ENCODE results near the gene CPOX.

CPOX gene

GRCh38 chr3:98612587-98612986 is 19.2 kb upstream of the CPOX start:
- no peak overlapping the region for H3K27ac ChIP-seq (ENCODE audit: low read length)
- H3K27me3 ChIP-seq (ENCODE audit: low read depth, low read length) = no peaks in the 10 kb centered on the region
- H3K4me3 ChIP-seq (ENCODE audit: low read depth in 1 of 2, low read length in 2 of 2) = no peak overlapping the region

GRCh38 chr3:98608029-98608428 is 14.6 kb upstream of the CPOX start:
- H3K27me3 ChIP-seq (ENCODE audit: low read depth, low read length) = no peaks in the 10 kb centered on the region
- no peaks in the 10 kb centered on the region for H3K4me1 ChIP-seq (ENCODE audit: control insufficient read depth in 1 of 2, insufficient read depth in 2 of 2, low read length in 2 of 2)
- H3K27ac ChIP-seq (ENCODE audit: low read length) = no peak overlapping the region
- no peaks in the 10 kb centered on the region for H3K36me3 ChIP-seq (ENCODE audit: control insufficient read depth in 1 of 2, insufficient read depth in 2 of 2, low read length in 2 of 2)
- no peaks in the 10 kb centered on the region for H3K9me3 ChIP-seq (ENCODE audit: control insufficient read depth in 1 of 2, low read length in 2 of 2)
- no peak overlapping the region for H3K4me3 ChIP-seq (ENCODE audit: low read depth in 1 of 2, low read length in 2 of 2)

More at GRCh38 chr3:98612587-98612986, 19.2 kb upstream of the CPOX start:
- Histone ChIP-seq H3K4me1 (ENCODE audit: control insufficient read depth in 1 of 2, insufficient read depth in 2 of 2, low read length in 2 of 2) (no peaks in the 10 kb centered on the region), H3K36me3 (ENCODE audit: control insufficient read depth in 1 of 2, insufficient read depth in 2 of 2, low read length in 2 of 2) (no peaks in the 10 kb centered on the region), H3K9me3 (ENCODE audit: control insufficient read depth in 1 of 2, low read length in 2 of 2) (no peaks in the 10 kb centered on the region)

- Histone ChIP-seq H3K27me3 (ENCODE audit: low read depth, low read length) (no peaks in the 10 kb centered on the region), H3K27ac (ENCODE audit: low read length) (no peak overlapping the region), H3K4me3 (ENCODE audit: low read depth in 1 of 2, low read length in 2 of 2) (no peak overlapping the region), H3K9me3 (ENCODE audit: control insufficient read depth in 1 of 2, low read length in 2 of 2) (no peaks in the 10 kb centered on the region), H3K36me3 (ENCODE audit: control insufficient read depth in 1 of 2, insufficient read depth in 2 of 2, low read length in 2 of 2) (no peaks in the 10 kb centered on the region), H3K4me1 (ENCODE audit: control insufficient read depth in 1 of 2, insufficient read depth in 2 of 2, low read length in 2 of 2) (no peaks in the 10 kb centered on the region)
Observed at GRCh38 chr3:98603580-98603979, 10.2 kb upstream of the CPOX start.

GRCh38 chr3:98602078-98602678 is 8.8 kb upstream of the CPOX start:
- H3K27ac ChIP-seq (ENCODE audit: low read length) = no peak overlapping the region
- no peaks in the 10 kb centered on the region for H3K9me3 ChIP-seq (ENCODE audit: control insufficient read depth in 1 of 2, low read length in 2 of 2)
- H3K4me3 ChIP-seq (ENCODE audit: low read depth in 1 of 2, low read length in 2 of 2) = no peak overlapping the region
- no peaks in the 10 kb centered on the region for H3K4me1 ChIP-seq (ENCODE audit: control insufficient read depth in 1 of 2, insufficient read depth in 2 of 2, low read length in 2 of 2)
- no peaks in the 10 kb centered on the region for H3K36me3 ChIP-seq (ENCODE audit: control insufficient read depth in 1 of 2, insufficient read depth in 2 of 2, low read length in 2 of 2)
- H3K27me3 ChIP-seq (ENCODE audit: low read depth, low read length) = no peaks in the 10 kb centered on the region

- H3K9me3 ChIP-seq (ENCODE audit: control insufficient read depth in 1 of 2, low read length in 2 of 2) = no peaks in the 10 kb centered on the region
- no peaks in the 10 kb centered on the region for H3K36me3 ChIP-seq (ENCODE audit: control insufficient read depth in 1 of 2, insufficient read depth in 2 of 2, low read length in 2 of 2)
- no peak overlapping the region for H3K4me3 ChIP-seq (ENCODE audit: low read depth in 1 of 2, low read length in 2 of 2)
- no peak overlapping the region for H3K27ac ChIP-seq (ENCODE audit: low read length)
- H3K4me1 ChIP-seq (ENCODE audit: control insufficient read depth in 1 of 2, insufficient read depth in 2 of 2, low read length in 2 of 2) = no peaks in the 10 kb centered on the region
- no peaks in the 10 kb centered on the region for H3K27me3 ChIP-seq (ENCODE audit: low read depth, low read length)
Observed at GRCh38 chr3:98601180-98601579, 7.8 kb upstream of the CPOX start.

DNA sequence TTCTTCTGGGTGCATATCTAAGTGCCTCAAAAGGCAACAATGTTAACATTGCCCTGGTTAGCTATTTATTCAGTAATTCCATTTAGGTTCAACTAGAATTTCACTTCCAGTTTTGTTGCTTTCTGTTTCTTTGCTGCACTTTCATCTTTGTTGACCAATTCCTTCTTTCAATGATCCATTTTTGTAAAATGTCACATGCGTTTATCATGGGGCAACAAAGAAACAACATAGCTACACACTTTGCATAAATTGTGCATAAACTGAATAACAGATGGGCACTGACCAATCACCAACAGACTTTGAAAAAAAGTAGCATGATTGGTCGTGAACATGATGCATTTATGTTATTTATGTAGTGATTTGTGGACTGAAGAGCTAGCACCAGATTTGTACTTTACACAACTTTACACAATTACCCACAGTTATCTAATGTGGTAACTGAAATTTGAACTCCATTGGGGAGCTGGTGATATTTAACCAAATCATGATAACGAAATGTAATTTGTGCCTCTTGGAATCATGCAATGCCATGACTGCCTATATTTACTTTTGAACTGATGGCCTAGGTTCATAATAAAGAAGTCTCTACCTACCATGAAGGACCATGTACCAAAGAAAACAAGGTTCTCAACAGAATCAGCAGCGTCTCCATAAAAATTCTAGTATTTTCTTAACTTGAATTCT is 7.1 kb upstream of the CPOX start:
- H3K36me3 ChIP-seq (ENCODE audit: control insufficient read depth in 1 of 2, insufficient read depth in 2 of 2, low read length in 2 of 2) = no peaks in the 10 kb centered on the region
- H3K9me3 ChIP-seq (ENCODE audit: control insufficient read depth in 1 of 2, low read length in 2 of 2) = no peaks in the 10 kb centered on the region
- no peaks in the 10 kb centered on the region for H3K27me3 ChIP-seq (ENCODE audit: low read depth, low read length)
- no peaks in the 10 kb centered on the region for H3K4me1 ChIP-seq (ENCODE audit: control insufficient read depth in 1 of 2, insufficient read depth in 2 of 2, low read length in 2 of 2)
- no peak overlapping the region for H3K4me3 ChIP-seq (ENCODE audit: low read depth in 1 of 2, low read length in 2 of 2)
- H3K27ac ChIP-seq (ENCODE audit: low read length) = no peak overlapping the region

DNA sequence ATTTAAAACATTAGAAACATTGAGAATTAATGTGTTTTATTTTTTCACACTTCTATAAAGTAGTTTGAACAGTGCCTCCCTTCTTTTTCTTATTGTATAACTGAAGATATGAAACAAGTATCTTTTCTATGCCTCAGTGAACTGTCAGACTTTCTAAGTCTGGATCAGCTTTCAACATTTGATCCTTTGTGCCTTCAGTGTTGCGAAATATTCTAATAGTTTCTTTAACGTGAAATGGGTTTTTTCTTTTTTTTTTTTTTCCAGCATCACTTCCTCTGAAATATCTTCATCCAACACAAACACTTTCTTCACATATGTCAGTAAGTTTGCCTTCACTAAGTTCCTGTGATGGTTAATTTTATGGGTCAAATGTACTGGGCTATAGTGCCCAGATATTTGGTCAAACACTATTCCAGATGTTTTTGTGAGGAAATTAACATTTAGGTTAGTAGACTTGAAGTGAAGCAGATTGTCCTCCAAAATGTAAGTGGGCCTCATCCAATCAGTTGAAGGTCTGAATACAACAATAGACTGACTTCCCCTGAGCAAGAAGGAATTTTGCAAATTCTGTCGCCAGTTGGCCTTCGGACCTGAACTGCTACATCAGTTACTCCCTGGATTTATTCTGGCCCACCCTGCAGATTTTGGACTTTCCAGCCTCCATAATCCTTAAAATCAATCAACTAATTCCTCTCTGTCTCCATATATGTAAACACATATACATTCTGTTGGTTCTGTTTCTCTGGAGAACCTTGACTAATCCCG is 6.4 kb upstream of the CPOX start:
- no peaks in the 10 kb centered on the region for H3K36me3 ChIP-seq (ENCODE audit: control insufficient read depth in 1 of 2, insufficient read depth in 2 of 2, low read length in 2 of 2)
- H3K4me3 ChIP-seq (ENCODE audit: low read depth in 1 of 2, low read length in 2 of 2) = no peak overlapping the region
- no peaks in the 10 kb centered on the region for H3K27me3 ChIP-seq (ENCODE audit: low read depth, low read length)
- no peaks in the 10 kb centered on the region for H3K4me1 ChIP-seq (ENCODE audit: control insufficient read depth in 1 of 2, insufficient read depth in 2 of 2, low read length in 2 of 2)
- H3K27ac ChIP-seq (ENCODE audit: low read length) = no peak overlapping the region
- H3K9me3 ChIP-seq (ENCODE audit: control insufficient read depth in 1 of 2, low read length in 2 of 2) = no peaks in the 10 kb centered on the region

DNA sequence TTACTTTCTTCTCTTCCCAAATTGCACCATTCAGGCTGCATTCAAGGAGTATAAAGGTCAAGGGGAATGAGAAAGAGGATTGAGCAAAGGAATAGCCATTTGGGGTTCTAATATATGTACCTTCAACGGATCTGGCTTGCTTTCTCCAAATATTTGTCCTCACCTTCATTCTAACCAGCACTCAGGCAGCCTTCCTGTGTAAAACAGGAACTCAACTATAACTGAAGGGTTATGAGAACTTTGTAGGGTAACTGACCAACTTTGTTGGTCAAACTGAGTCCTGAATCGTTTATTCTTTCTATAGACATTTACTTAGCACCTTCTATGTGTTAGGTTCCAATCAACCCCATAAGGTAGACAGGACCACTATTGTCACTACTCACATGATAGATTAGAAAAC is 5.1 kb upstream of the CPOX start:
- Histone ChIP-seq H3K4me3 (ENCODE audit: low read depth in 1 of 2, low read length in 2 of 2) (no peak overlapping the region), H3K27ac (ENCODE audit: low read length) (no peak overlapping the region), H3K4me1 (ENCODE audit: control insufficient read depth in 1 of 2, insufficient read depth in 2 of 2, low read length in 2 of 2) (no peaks in the 10 kb centered on the region), H3K9me3 (ENCODE audit: control insufficient read depth in 1 of 2, low read length in 2 of 2) (no peaks in the 10 kb centered on the region), H3K36me3 (ENCODE audit: control insufficient read depth in 1 of 2, insufficient read depth in 2 of 2, low read length in 2 of 2) (no peaks in the 10 kb centered on the region), H3K27me3 (ENCODE audit: low read depth, low read length) (no peaks in the 10 kb centered on the region)

GRCh38 chr3:98596541-98597500 is 3.4 kb upstream of the CPOX start:
- Histone ChIP-seq H3K27me3 (ENCODE audit: low read depth, low read length) (no peaks in the 10 kb centered on the region), H3K9me3 (ENCODE audit: control insufficient read depth in 1 of 2, low read length in 2 of 2) (no peaks in the 10 kb centered on the region), H3K27ac (ENCODE audit: low read length) (no peak overlapping the region), H3K4me3 (ENCODE audit: low read depth in 1 of 2, low read length in 2 of 2) (no peak overlapping the region), H3K36me3 (ENCODE audit: control insufficient read depth in 1 of 2, insufficient read depth in 2 of 2, low read length in 2 of 2) (no peaks in the 10 kb centered on the region), H3K4me1 (ENCODE audit: control insufficient read depth in 1 of 2, insufficient read depth in 2 of 2, low read length in 2 of 2) (peaks cover 0 to 6% of the 10 kb centered on the region in 2 donors)

DNA sequence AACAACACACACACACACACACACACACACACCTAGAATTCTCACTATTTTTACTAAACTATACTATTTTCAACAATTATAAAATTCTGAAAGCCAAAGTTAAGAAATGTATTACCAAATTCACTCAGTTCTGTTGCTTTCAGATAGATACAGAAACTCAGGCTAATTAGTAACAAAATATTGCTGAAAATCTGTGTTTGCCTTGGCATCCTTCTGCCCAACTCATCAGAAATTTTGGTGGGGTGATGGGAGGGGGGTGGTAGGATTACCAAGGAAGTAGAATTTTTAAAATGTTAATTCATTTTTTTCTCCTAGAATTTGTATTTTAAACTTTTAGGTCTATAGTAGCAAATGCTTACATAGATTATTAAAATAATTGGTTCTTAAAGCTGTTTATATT is 2.7 kb upstream of the CPOX start:
- H3K36me3 ChIP-seq (ENCODE audit: control insufficient read depth in 1 of 2, insufficient read depth in 2 of 2, low read length in 2 of 2) = no peaks in the 10 kb centered on the region
- no peaks in the 10 kb centered on the region for H3K9me3 ChIP-seq (ENCODE audit: control insufficient read depth in 1 of 2, low read length in 2 of 2)
- no peak overlapping the region for H3K4me3 ChIP-seq (ENCODE audit: low read depth in 1 of 2, low read length in 2 of 2)
- peaks cover 0 to 6% of the 10 kb centered on the region in 2 donors for H3K4me1 ChIP-seq (ENCODE audit: control insufficient read depth in 1 of 2, insufficient read depth in 2 of 2, low read length in 2 of 2)
- no peak overlapping the region for H3K27ac ChIP-seq (ENCODE audit: low read length)
- no peaks in the 10 kb centered on the region for H3K27me3 ChIP-seq (ENCODE audit: low read depth, low read length)

Data from muscle layer of duodenum (tissue), 2 donors.